Measurements from ENCODE around the gene DSCAML1. TPM values are rescaled to one million over a fixed set of nuclear protein-coding genes. Genes with fewer than 3 reads are reported as not detected.

Gene DSCAML1
- total RNA-seq, 1 experiment from 2014 or later, result not detected

GRCh38 chr11:117468888-117469287 lies 328.1 kb downstream of the DSCAML1 start:
- intact Hi-C loops (cut with micrococcal nuclease), result no loop called here

GRCh38 chr11:117467770-117468169 lies 329.2 kb downstream of the DSCAML1 start:
- no peak for TF ChIP-seq EZH2 (IDR thresholded peaks at IDR 0.05; ENCODE audit: low read length, unreplicated experiment)
- no peak for TF ChIP-seq CTCF (conservative IDR thresholded peaks at IDR 0.05; ENCODE audit: low read depth, low read length)
- no peak for TF ChIP-seq EZH2phosphoT487 (IDR thresholded peaks at IDR 0.05; ENCODE audit: borderline replicate concordance, low read length)
- H3F3A ChIP-seq (ENCODE audit: low read length, unreplicated experiment), result no peaks in the 10 kb centered on the region
- no peak overlapping the region for H3K27ac ChIP-seq (ENCODE audit: low read length)
- H3K4me3 ChIP-seq (ENCODE audit: low read length), result no peak overlapping the region
- no peaks in the 10 kb centered on the region for H3K4me1 ChIP-seq (ENCODE audit: insufficient read depth, low read length)
- no peak overlapping the region for H3K9ac ChIP-seq (ENCODE audit: low read length)
- peaks cover 97% of the 10 kb centered on the region for H3K27me3 ChIP-seq (ENCODE audit: low read length)
- H3K79me2 ChIP-seq (ENCODE audit: low read length), result no peaks in the 10 kb centered on the region
- no peaks in the 10 kb centered on the region for H3K9me2 ChIP-seq (replicated peaks; ENCODE audit: low read length)
- H4K20me1 ChIP-seq (ENCODE audit: low read length), result no peaks in the 10 kb centered on the region
- intact Hi-C loops (cut with micrococcal nuclease), result no loop called here
- no peaks in the 10 kb centered on the region for H3K36me3 ChIP-seq (ENCODE audit: low read depth, low read length)
- ChIA-PET CTCF (no interaction called here), POLR2A (ENCODE audit: unreplicated experiment) (no interaction called here)
- ATAC-seq (no peak), DNase-seq (no peak)
- no peak overlapping the region for H3K4me2 ChIP-seq (ENCODE audit: low read length)
- no TSS peak for BruUV-seq (replicated peaks)
- H2AFZ ChIP-seq (ENCODE audit: low read length), result no peak overlapping the region
- no peaks in the 10 kb centered on the region for H3K9me3 ChIP-seq (ENCODE audit: low read length)

More at GRCh38 chr11:117468888-117469287, 328.1 kb downstream of the DSCAML1 start:
- H3K27ac ChIP-seq (ENCODE audit: low read length), result no peak overlapping the region
- no peaks in the 10 kb centered on the region for H3K9me2 ChIP-seq (replicated peaks; ENCODE audit: low read length)
- no peaks in the 10 kb centered on the region for H3K9me3 ChIP-seq (ENCODE audit: low read length)
- peaks cover 95% of the 10 kb centered on the region for H3K27me3 ChIP-seq (ENCODE audit: low read length)
- no peak for DNase-seq
- ATAC-seq, result peak; percentile 29; the same call in 1 of the 2 replicates
- no TSS peak for BruUV-seq (replicated peaks)
- no peak overlapping the region for H3K9ac ChIP-seq (ENCODE audit: low read length)
- no peaks in the 10 kb centered on the region for H3K36me3 ChIP-seq (ENCODE audit: low read depth, low read length)
- no peak overlapping the region for H3K4me2 ChIP-seq (ENCODE audit: low read length)
- TF ChIP-seq EZH2phosphoT487 (IDR thresholded peaks at IDR 0.05; ENCODE audit: borderline replicate concordance, low read length) (no peak), CTCF (conservative IDR thresholded peaks at IDR 0.05; ENCODE audit: low read depth, low read length) (no peak; the same call in 1 of the 2 replicates), EZH2 (IDR thresholded peaks at IDR 0.05; ENCODE audit: low read length, unreplicated experiment) (no peak)
- H3K79me2 ChIP-seq (ENCODE audit: low read length), result no peaks in the 10 kb centered on the region
- no peak overlapping the region for H3K4me3 ChIP-seq (ENCODE audit: low read length)
- POLR2A ChIA-PET (ENCODE audit: unreplicated experiment), result no interaction called here
- H4K20me1 ChIP-seq (ENCODE audit: low read length), result no peaks in the 10 kb centered on the region
- CTCF ChIA-PET, result no interaction called here
- H3K4me1 ChIP-seq (ENCODE audit: insufficient read depth, low read length), result no peaks in the 10 kb centered on the region
- H2AFZ ChIP-seq (ENCODE audit: low read length), result no peak overlapping the region
- no peaks in the 10 kb centered on the region for H3F3A ChIP-seq (ENCODE audit: low read length, unreplicated experiment)

DNA sequence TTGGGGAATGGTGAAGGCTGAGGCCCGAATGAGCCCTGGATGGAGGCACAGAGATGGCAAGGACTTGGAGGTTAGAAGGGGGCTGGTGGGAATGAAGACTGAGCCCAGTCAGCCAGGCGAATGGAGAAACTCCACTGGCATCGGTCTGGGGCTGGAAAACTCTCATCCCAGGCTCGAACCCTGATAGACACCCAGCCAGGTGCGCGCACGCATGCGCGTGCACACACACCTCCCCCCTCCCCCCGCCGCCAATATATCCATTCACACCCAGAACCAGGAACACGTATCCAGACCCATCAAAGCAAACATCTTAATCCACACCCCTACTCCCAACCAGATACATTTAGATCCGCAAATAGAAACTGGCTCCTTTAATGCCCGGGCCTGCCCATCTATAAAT lies 330.1 kb downstream of the DSCAML1 start:
- no peaks in the 10 kb centered on the region for H4K20me1 ChIP-seq (ENCODE audit: low read length)
- no peak overlapping the region for H3K4me3 ChIP-seq (ENCODE audit: low read length)
- no peaks in the 10 kb centered on the region for H3K36me3 ChIP-seq (ENCODE audit: low read depth, low read length)
- H3K9ac ChIP-seq (ENCODE audit: low read length), result no peak overlapping the region
- intact Hi-C loops (cut with micrococcal nuclease), result no loop called here
- no peaks in the 10 kb centered on the region for H3K9me3 ChIP-seq (ENCODE audit: low read length)
- TF ChIP-seq EZH2phosphoT487 (IDR thresholded peaks at IDR 0.05; ENCODE audit: borderline replicate concordance, low read length), result no peak
- ChIA-PET CTCF (no interaction called here), POLR2A (ENCODE audit: unreplicated experiment) (no interaction called here)
- BruUV-seq (replicated peaks), result no TSS peak
- no peak overlapping the region for H2AFZ ChIP-seq (ENCODE audit: low read length)
- no peak overlapping the region for H3K4me2 ChIP-seq (ENCODE audit: low read length)
- H3K79me2 ChIP-seq (ENCODE audit: low read length), result no peaks in the 10 kb centered on the region
- H3K4me1 ChIP-seq (ENCODE audit: insufficient read depth, low read length), result no peaks in the 10 kb centered on the region
- H3K27ac ChIP-seq (ENCODE audit: low read length), result no peak overlapping the region
- no peak for ATAC-seq
- no peaks in the 10 kb centered on the region for H3F3A ChIP-seq (ENCODE audit: low read length, unreplicated experiment)
- DNase-seq, result no peak
- H3K27me3 ChIP-seq (ENCODE audit: low read length), result peaks cover 97% of the 10 kb centered on the region
- H3K9me2 ChIP-seq (replicated peaks; ENCODE audit: low read length), result no peaks in the 10 kb centered on the region
